ENCODE measurements around the gene ELAPOR2.
"Not testable (repeated sequence)": the region's sequence is repeated elsewhere in the genome, so short reads cannot be mapped to it uniquely, and the experiment has no call there.

Gene ELAPOR2

DNA sequence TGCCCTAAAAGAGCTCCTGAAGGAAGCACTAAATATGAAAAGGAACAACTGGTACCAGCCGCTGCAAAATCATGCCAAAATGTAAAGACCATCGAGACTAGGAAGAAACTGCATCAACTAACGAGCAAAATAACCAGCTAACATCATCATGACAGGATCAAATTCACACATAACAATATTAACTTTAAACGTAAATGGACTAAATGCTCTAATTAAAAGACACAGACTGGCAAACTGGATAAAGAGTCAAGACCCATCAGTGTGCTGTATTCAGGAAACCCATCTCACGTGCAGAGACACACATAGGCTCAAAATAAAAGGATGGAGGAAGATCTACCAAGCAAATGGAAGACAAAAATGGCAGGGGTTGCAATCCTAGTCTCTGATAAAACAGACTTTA, 17.9 kb downstream of the ELAPOR2 start:
- not testable (repeated sequence) for DNase-seq (ENCODE audit: low read depth in 3 of 3, low spot score in 1 of 3)

- DNase-seq (ENCODE audit: low read depth in 3 of 3, low spot score in 1 of 3), result not testable (repeated sequence)
These were observed 19.7 kb downstream of the ELAPOR2 start for GRCh38 chr7:87039691-87040299.

GRCh38 chr7:87038993-87039690, 20.3 kb downstream of the ELAPOR2 start:
- no peak for DNase-seq (ENCODE audit: low read depth in 3 of 3, low spot score in 1 of 3)

- DNase-seq (ENCODE audit: low read depth in 3 of 3, low spot score in 1 of 3), result no peak
These were observed 22.5 kb downstream of the ELAPOR2 start for GRCh38 chr7:87036985-87037384.

DNA sequence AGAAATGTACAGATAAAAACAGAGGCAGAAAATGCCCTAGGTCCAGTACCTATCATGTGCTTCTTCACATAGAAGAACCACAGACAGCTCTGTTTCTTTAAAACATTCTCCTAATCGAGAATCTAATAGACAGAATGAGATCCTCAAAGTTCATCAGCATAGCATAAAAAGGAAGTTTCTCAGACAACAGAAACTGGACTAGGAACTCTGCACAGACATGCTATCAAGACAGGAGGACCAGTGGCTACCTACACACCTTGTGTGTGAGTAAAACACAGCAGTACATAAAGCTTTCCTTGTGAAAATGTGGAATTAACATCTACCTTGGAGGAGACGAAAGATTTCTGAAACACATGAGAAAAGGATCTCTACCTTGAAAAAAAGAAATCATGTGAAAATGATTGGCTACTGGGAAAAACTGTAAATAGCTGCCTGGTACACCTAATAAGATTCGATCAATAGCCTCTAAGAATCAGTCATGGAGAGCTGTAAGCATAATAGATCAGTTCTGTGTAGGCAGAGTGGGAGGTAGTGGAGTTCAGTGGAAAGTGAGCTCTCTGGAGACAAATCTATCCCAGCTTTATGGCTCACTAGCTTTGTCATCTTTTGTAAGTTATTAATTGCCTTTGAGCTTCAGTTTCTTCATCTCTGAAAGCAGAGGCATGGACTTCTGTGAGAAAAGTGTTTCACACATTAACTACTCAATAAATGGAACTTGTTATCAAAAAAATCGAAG, 26.7 kb downstream of the ELAPOR2 start:
- DNase-seq (ENCODE audit: low read depth in 3 of 3, low spot score in 1 of 3), result no peak

DNA sequence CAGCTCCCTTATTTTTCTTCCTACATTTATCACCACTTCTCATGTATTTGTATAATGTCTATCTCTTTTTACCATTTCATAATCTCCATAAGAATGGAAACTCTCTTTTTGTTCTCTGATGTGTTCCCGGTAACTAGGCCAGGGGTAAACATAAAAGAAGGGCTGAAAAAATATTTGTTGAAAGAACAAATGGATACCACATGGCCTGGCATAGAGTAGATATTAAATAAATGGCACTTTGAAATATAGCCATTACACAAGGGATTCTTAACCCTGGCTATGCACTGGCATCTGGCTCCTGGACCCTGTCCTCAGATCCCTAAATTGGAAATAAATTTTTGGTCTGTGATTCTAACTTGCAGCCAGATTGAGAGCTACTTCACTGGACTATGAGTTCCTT, 30.4 kb downstream of the ELAPOR2 start:
- no peak for DNase-seq (ENCODE audit: low read depth in 3 of 3, low spot score in 1 of 3)

- no peak for DNase-seq (ENCODE audit: low read depth in 3 of 3, low spot score in 1 of 3)
These were observed 30.8 kb downstream of the ELAPOR2 start for GRCh38 chr7:87028636-87029035.

- DNase-seq (ENCODE audit: low read depth in 3 of 3, low spot score in 1 of 3), result no peak
These were observed 31.6 kb downstream of the ELAPOR2 start for GRCh38 chr7:87027900-87028299.

GRCh38 chr7:87021285-87021684, 38.2 kb downstream of the ELAPOR2 start:
- DNase-seq (ENCODE audit: low read depth in 3 of 3, low spot score in 1 of 3), result no peak

DNA sequence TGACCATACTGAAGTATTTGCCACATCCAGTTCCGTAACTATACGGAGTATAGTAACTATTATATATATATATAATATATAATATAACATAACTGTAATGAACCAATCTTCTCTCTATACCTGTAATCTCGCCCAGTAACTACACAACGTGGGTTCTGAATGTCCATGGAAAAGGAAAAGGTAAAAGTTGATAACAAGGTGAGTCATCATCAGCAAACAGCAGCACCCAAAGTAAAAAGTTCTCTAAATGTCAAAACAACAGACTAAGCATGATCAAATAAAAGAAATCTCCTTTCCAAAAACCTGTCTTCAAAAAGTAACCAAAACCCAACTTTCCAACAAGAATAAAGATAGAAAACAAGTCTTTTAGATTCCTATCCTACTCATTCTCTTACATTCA, 42.8 kb downstream of the ELAPOR2 start:
- no peak for DNase-seq (ENCODE audit: low read depth in 3 of 3, low spot score in 1 of 3)

GRCh38 chr7:87013840-87014190, 45.6 kb downstream of the ELAPOR2 start:
- DNase-seq (ENCODE audit: low read depth in 3 of 3, low spot score in 1 of 3), result no peak

DNA sequence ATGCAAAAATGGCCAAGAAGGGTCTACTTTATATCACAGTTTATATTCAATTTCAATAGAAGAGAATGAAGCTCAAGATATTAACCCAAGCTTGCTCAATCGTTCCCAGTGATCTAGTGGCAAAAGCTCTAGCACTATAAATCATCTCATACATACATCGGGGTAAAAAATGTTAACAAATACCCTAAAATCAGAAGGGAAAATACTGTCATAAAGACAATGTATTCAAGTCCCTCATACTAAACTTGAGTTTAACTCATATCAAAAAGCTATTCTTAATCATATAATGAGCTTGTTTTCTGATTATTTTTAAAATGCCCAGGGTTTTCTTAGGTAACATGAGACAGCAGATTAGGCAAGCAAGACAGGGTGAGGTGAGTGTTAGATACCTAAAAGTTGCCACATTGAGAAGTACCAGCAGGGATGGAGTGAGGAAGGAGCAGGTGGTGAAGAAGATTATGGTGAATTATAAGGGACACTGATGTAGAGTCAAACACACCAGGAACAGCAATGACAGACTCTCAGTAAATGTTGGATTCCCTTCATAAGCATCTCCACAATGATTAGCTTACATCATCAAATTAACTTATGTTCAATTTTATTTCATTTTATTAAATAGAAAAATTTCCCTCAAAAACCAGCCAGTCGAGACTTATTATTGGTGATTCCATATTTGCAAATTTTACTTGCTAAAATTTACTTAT, 46.2 kb downstream of the ELAPOR2 start:
- no peak for DNase-seq (ENCODE audit: low read depth in 3 of 3, low spot score in 1 of 3)

Data from stimulated activated CD4-positive, alpha-beta T cell treated with anti-CD3 and anti-CD28 coated beads, TNF-alpha, amount 100 ng/mL, for 1 hour (primary cell).